HTR-8/SVneo (cell line): ENCODE data around the gene PLEKHG4.

ENCODE experiments used
- DNase-seq: peaks from one replicate; pipeline ENCODE4 v3.0.0; 2011; ENCODE audit warnings: low spot score, mixed read lengths; ENCODE audit not compliant: insufficient read length
- FAIRE-seq: peaks from 2 replicates; lab custom pipeline; 2011; peaks lifted over from hg19 to GRCh38; lab: Jason Lieb, UNC

Gene PLEKHG4

GRCh38 chr16:67244387-67245185 lies 34.7 kb upstream of the PLEKHG4 start:
- no peak for FAIRE-seq
- DNase-seq: peak; percentile 82

GRCh38 chr16:67245186-67245585 lies 34.1 kb upstream of the PLEKHG4 start:
- DNase-seq: no peak

DNA sequence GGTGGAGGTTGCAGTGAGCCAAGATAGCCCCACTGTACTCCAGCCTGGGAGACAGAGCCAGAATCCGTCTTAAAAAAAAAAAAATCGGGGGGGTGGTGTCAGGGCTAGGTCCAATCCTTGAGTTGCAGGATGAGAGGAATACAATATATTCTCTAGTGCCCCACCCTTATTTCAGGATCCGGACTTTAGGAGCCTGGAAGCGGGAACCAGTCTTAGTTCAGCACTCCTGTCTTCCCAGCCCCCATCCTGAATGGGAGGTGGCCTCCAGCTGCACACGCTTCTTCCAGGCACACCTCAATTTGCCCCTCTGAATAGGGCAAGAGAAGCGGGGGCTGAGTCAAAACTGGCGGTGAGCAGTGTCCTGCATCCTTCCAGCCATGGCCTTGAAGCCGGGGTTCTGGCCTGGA lies 33.7 kb upstream of the PLEKHG4 start:
- DNase-seq (no peak), FAIRE-seq (peak; percentile 89)

More at GRCh38 chr16:67245186-67245585, 34.1 kb upstream of the PLEKHG4 start:
- no peak for FAIRE-seq

GRCh38 chr16:67246081-67246755 lies 33.1 kb upstream of the PLEKHG4 start:
- FAIRE-seq (no peak), DNase-seq (peak; percentile 60)

DNA sequence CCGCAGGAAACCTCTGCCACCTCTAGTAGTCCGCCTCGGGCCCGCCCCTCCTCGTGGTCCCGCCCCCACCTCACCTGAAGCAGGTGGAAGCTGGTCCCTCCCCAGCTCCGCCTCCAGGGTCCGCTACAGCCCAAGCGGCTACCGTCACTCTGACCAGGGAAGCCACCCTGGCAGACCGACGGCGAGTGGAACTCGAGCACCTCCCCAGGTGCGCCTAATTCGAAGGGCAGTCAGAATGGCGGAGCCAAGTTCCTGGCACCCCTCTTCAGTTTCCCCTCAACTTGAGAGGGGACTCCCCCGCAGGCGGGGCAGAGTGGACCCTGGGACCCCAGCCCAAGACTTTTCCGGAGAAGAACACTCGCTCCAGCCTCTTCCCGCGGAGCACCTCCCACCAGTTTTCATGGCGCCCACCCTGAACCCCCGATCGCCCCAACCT lies 32.6 kb upstream of the PLEKHG4 start:
- FAIRE-seq (no peak), DNase-seq (no peak)

- FAIRE-seq (peak; percentile 96), DNase-seq (peak; percentile 94)
These were observed 31.9 kb upstream of the PLEKHG4 start, which contains the start of gene FHOD1 for GRCh38 chr16:67247192-67248072. Gene FHOD1 (minus strand): TSS chr16:67247481. CDS start chr16:67247410, 71 bp downstream.

DNA sequence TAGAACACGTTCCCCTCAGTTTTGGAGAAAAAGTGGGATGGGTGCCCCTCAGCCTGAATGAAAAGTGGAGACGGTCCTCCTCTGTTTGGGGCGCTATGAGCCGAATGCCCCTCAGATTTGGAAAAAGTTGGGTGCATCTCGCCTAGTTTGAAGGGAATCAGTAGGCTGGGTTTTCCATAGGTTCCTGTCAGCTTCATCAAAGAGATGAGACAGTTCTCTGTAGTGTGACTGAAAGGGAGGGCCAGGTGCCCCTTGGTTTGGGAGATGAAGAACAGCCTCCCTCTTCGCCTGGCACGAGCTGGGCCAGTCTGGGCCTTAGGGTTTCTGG lies 31.3 kb upstream of the PLEKHG4 start:
- DNase-seq: no peak
- no peak for FAIRE-seq

DNA sequence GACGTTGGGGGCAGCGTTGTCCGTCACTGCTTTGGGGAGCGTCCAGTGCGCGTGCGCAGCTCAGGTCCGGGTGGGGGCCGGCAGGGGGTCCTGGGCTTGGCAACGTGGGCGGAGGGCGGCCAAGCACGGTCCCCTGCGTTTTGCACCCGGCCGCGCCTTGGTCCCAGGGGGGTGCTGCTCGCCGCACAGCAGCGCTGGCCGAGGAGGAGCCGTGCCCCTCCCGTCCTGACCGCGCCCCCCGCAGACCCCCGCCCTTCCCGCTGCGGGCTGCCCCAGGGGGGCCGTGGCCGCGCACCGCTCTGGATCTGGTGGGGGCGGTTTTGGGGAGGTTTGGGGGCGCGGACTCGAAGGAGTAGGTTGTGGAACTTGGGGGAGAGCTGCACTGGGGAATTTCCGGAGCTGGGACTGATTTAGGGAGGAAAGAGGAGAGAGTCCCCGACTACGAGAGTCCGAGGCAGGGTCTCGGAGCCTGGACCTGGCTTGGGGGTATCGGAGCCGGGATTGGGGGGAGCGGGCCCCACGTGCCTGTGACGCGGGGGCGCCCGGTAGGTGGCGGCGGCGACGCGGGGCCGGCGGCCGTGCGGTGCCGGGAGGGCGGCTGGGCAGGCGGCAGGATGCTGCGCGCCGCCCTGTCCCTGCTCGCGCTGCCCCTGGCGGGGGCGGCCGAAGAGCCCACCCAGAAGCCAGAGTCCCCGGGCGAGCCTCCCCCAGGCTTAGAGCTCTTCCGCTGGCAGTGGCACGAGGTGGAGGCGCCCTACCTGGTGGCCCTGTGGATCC lies 30.7 kb upstream of the PLEKHG4 start, which contains the start of gene SLC9A5:
Gene SLC9A5, plus strand, starts transcription at position 579 of the 777 bp plus-strand sequence. Its CDS starts 36 bp downstream, at position 615.
- FAIRE-seq (no peak), DNase-seq (peak; percentile 47)

DNA sequence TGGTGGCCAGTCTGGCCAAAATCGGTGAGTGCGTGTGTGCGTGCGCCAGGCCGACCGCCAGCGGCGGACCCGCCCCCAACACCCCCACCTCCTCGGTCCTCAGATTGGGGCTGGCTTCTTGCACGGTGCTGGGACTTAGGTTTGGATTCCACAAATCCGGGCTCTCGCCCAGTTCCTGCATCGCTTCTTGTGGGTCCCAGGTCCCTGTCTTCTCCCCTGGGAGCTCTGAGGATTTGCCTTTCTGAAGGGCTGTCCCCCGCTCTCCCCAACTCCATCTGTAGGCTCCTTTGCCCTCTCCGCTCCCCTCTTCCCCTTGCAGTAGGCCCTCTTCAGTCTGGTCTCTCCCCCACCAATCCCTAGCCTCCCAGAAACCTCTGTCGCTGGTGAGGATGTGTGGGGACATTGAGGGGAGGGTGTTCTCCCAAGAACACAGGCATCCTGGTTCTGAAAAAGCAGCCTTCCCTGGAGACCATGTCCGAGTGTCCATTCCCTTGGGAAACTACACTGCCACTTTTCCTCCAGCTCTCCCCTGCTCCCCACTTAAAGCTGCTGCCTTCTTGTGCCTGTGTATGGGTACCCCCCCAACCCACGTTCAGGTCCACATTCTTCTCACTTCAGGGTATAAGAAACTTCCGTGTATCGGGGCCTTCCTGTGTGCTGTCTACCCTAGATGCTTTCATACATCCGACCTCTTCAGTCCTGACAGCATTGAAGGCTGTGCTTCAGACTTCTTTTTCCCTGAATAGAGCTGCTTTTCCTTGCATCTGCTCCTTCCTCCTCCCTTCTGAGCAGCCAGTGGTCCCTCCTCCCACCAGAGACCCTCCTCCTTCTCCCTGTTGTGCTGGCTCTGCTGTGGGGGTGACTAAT lies 29.9 kb upstream of the PLEKHG4 start:
- FAIRE-seq: no peak
- DNase-seq: no peak

DNA sequence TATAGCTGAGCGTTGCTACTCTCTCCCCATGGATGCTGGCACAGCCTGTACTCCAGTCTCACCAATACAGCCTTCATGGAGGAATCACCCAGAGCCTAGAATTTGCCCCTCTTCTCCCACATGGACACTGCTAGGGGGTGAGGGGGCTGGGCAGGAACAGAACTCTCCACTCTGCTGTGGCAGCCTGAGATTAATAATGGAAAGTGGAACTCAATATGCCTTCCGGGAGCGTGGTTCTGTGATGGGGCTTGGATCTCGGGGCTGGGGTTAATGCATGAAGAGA lies 29.3 kb upstream of the PLEKHG4 start:
- no peak for FAIRE-seq
- no peak for DNase-seq

DNA sequence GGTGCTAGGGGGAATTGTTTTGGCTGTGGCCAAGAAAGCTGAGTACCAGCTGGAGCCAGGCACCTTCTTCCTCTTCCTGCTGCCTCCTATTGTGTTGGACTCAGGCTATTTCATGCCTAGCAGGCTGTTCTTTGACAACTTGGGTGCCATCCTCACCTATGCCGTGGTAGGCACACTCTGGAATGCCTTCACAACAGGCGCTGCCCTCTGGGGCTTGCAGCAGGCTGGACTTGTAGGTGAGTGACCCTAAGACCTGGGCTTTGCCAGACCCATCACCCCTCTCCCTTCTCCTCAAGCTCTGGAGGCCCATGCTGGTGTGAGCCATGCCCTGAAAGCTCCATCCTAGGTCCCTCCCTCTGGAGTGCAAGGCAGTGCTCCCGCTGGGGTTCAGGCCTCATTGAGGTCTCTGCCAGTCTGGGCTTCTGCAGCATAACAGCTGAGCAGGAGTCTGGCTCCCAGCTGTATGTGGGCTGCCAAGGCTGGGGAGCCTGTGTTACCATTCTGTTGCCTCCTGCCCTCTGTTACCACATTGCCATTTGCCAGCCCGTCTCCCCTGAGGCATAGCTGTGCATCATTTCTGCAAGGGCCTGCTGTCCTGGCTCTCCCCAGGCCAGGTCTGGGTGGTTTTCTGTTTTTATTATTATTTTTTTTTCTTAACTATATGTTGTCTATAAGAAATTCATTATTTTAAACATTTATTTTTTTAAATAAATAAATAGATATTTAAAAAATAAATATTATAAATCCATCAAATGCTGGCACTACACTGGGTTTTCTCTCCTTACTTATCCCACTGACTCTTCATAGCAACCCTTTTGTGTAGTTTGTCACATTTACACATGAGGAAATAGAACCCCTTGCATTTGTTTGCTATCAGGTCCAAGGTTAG lies 26.5 kb upstream of the PLEKHG4 start:
- no peak for DNase-seq
- FAIRE-seq: no peak

- DNase-seq (no peak), FAIRE-seq (no peak)
These were observed 24.4 kb upstream of the PLEKHG4 start for GRCh38 chr16:67254801-67255552.

GRCh38 chr16:67255553-67256221 lies 23.6 kb upstream of the PLEKHG4 start:
- FAIRE-seq (no peak), DNase-seq (no peak)

GRCh38 chr16:67256701-67257230 lies 22.6 kb upstream of the PLEKHG4 start:
- FAIRE-seq: no peak
- DNase-seq: no peak

DNA sequence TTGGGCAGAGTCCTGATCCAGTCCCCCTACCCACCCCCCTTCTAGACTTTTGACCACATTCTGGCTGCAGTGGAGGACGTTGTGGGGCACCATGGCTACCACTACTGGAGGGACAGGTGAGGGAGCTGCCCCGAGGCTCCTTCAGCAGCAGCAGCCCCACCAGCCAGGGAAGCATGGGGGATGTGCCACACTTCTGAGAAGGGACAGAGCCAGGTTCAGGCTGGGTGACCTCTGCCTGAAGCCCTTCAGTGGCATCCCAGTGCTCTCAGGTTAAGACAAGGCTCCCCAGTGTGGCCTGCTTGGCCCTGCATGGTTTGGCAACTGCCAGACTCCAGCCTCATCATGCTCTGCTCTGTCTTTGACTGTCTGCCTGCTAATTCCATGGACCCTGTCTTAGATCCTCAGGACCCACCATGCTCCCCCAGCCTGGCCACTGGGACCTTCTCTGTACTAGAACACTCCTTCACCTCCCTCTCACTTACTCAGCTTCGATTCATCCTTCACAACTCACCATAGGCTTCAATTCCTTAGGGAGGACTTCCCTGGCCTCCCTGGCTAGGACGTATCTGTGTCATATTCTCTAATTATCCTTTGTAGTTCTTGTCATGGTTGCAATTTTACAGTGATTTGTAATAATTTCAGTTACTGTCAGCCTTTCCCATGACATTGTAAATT lies 21.7 kb upstream of the PLEKHG4 start:
- FAIRE-seq (no peak), DNase-seq (no peak)
